Kidney epithelial cell (primary cell): ENCODE data around the gene AP3B1. TPM values are rescaled to one million over a fixed set of nuclear protein-coding genes. Genes with fewer than 3 reads are reported as not detected.
"Not testable (repeated sequence)": the region's sequence is repeated elsewhere in the genome, so short reads cannot be mapped to it uniquely, and the experiment has no call there.

Experiments
- DNase-seq: peaks from one replicate; pipeline ENCODE4 v3.0.0-alpha.2; 2010; ENCODE audit warnings: low read depth
- H3K27me3 ChIP-seq: 2 replicates; pipeline ENCODE4 v1.6.0; 2011; ENCODE audit warnings: low read length; ENCODE audit not compliant: control insufficient read depth, insufficient read depth
- H3K36me3 ChIP-seq: 2 replicates; pipeline ENCODE4 v1.5.1; 2011; ENCODE audit warnings: low read length; ENCODE audit not compliant: control insufficient read depth, insufficient read depth
- H3K4me3 ChIP-seq: 2 replicates; pipeline ENCODE4 v1.5.1; 2011; ENCODE audit warnings: low read depth, mild to moderate bottlenecking, control low read depth, low read length
- total RNA-seq: library from RNA; depleted of rRNA; stranded (reverse); fragments of >200 nt; gene quantifications from 2 replicates; pipeline ENCODE4 v1.2.3, GENCODE V29; 2015
- TF ChIP-seq, protein P1 (sequence below): IDR thresholded peaks from 2 replicates; pipeline ENCODE4 v1.5.1; 2011; ENCODE audit warnings: mild to moderate bottlenecking, moderate library complexity, low read length, control low read depth, inconsistent platforms; ENCODE audit not compliant: insufficient read depth, poor library complexity, severe bottlenecking

The AP3B1 gene
- total RNA-seq, 1 donor from 2014 or later = 36.4 TPM

DNA sequence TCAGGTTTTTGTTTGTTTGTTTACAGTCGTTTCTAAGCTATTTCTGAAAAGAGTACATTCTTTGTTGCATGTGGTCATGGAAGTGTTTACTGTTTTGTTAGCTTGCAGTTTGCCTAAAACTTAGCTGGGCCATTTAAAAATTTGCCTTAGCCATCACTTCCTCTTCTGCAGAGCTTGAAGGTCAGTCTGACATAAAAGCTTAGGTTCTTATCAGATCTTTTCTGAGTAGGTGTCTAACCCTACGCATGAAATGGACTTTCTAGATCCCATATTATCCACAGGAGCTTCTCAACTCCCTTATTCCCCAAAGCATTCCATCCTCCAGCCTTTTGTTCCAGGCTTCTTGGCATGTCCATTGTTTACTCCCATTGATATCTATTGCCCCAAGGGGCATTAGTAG is 90.3 kb downstream of the AP3B1 start:
- Histone ChIP-seq H3K4me3 (no peak overlapping the region), H3K27me3 (no peaks in the 10 kb centered on the region), H3K36me3 (no peaks in the 10 kb centered on the region)
- no peak for DNase-seq
- TF ChIP-seq, protein P1, sequence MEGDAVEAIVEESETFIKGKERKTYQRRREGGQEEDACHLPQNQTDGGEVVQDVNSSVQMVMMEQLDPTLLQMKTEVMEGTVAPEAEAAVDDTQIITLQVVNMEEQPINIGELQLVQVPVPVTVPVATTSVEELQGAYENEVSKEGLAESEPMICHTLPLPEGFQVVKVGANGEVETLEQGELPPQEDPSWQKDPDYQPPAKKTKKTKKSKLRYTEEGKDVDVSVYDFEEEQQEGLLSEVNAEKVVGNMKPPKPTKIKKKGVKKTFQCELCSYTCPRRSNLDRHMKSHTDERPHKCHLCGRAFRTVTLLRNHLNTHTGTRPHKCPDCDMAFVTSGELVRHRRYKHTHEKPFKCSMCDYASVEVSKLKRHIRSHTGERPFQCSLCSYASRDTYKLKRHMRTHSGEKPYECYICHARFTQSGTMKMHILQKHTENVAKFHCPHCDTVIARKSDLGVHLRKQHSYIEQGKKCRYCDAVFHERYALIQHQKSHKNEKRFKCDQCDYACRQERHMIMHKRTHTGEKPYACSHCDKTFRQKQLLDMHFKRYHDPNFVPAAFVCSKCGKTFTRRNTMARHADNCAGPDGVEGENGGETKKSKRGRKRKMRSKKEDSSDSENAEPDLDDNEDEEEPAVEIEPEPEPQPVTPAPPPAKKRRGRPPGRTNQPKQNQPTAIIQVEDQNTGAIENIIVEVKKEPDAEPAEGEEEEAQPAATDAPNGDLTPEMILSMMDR = no peak

DNA sequence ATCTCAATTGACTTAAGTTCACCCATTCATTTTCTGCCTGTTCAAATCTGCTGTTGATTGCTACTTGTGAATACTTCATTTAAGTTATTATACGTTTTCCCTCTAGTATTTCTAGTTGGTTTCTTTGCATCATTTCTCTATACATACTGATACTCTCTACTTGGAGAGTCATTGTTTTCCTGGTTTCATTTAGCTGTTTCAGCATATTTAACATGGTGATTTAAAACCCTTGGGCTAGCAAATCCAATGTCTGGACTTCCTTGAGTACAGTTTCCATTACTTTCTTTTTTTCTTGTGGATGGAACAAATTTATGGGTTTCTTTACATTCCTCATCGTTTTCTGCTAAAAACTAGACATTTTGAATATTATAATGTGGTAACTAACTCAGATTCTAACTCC is 90.7 kb downstream of the AP3B1 start:
- no peak for DNase-seq
- Histone ChIP-seq H3K4me3 (no peak overlapping the region), H3K36me3 (no peaks in the 10 kb centered on the region), H3K27me3 (no peaks in the 10 kb centered on the region)
- TF ChIP-seq, protein P1 = no peak

DNA sequence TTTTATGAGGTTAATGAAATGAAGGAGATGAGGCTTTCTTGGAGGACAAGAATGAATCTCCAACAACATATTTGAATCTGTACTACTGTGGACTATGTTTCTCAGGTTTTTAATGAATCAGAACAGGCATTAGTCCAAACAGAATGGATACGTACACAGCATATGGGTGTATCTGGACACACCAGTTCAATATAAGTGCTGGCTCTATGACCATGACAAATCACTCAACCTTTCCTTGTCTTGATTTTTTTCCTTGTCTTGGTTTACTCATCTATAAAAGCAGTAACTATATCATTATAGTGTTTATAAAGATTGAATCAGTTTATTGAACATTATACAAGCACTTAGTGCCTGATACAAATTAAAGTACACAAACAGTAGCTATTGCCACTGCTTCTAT is 104.1 kb downstream of the AP3B1 start:
- TF ChIP-seq, protein P1 = no peak
- Histone ChIP-seq H3K4me3 (no peak overlapping the region), H3K36me3 (no peaks in the 10 kb centered on the region), H3K27me3 (no peaks in the 10 kb centered on the region)
- DNase-seq = no peak

DNA sequence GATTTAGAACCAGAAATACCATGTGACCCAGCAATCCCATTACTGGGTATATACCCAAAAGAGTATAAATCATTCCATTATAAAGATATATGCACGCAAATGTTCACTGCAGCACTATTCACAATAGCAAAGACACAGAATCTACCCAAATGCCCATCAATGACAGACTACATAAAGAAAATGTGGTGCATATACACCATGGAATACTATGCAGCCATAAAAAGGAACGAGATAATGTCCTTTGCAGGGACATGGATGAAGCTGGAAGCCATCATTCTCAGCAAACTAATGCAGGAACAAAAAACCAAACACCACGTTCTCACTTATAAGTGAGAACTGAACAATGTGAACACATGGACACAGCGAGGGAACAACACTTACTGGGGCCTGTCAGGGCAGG is 105.8 kb downstream of the AP3B1 start:
- not testable (repeated sequence) for H3K4me3 ChIP-seq, H3K27me3 ChIP-seq, DNase-seq, H3K36me3 ChIP-seq

DNA sequence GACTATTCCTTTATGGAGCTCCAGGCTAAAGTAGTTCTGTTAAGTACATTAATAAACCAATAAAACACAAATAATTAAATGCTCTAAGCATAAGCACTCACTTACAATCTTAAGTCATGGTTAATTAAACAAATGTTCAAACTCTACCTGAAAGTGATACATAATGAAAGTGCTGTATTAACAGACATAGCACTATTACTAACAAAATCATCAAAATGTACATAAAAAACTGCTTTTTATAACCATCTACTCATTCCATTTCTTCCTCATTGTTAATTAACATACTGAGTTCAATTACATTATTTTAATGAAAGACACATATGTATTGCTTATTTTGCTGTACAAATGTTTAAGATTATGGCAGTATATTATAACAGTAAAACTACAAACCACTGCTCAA is 107.3 kb downstream of the AP3B1 start:
- Histone ChIP-seq H3K27me3 (no peaks in the 10 kb centered on the region), H3K36me3 (no peaks in the 10 kb centered on the region), H3K4me3 (no peak overlapping the region)
- DNase-seq = no peak
- TF ChIP-seq, protein P1 = no peak

DNA sequence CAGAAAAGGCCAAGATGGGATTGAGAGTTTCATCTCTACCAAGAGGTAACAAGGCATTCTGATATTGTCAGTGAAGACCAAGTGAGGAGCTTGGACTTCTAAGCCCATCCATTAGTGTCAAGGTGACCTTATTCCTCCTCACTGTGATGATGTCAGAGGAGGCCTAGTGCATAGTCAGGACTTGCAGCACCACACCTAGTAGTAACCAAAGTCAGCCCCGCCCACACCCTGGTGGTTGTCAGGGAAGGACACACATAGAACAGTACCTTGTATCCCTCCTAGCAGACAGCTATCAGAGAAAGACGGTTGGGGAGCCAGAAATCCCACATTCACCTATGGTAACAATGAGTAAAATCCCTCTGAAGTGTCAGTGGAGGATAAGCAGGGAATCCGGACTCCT is 111.7 kb downstream of the AP3B1 start:
- no peak for DNase-seq
- TF ChIP-seq, protein P1 = no peak
- H3K36me3 ChIP-seq = no peaks in the 10 kb centered on the region
- no peaks in the 10 kb centered on the region for H3K27me3 ChIP-seq
- no peak overlapping the region for H3K4me3 ChIP-seq
